Activated gamma-delta T cell treated with Interleukin-2 at 50 U/mL for 16 hours (primary cell): ENCODE data around the gene OR1L4.

Experiments used
- DNase-seq: peaks from one replicate; pipeline ENCODE4 v3.0.0-alpha.2; 2020

The OR1L4 gene

GRCh38 chr9:122723690-122724089, at the start of gene OR1L4:
Gene OR1L4 (plus strand): TSS chr9:122723990. CDS start chr9:122723990, 0 bp downstream.
- no peak for DNase-seq

GRCh38 chr9:122684851-122685250, 38.9 kb upstream of the OR1L4 start:
- no peak for DNase-seq

GRCh38 chr9:122695696-122696095, 28.1 kb upstream of the OR1L4 start:
- no peak for DNase-seq

- no peak for DNase-seq
These were observed 5.8 kb upstream of the OR1L4 start for GRCh38 chr9:122718038-122718437.

GRCh38 chr9:122719218-122719617, 4.6 kb upstream of the OR1L4 start:
- no peak for DNase-seq

GRCh38 chr9:122742003-122742402, 18.2 kb downstream of the OR1L4 start, which contains the start of gene OR1L6:
Gene OR1L6 (plus strand): TSS chr9:122742303. CDS start chr9:122749848, 7,545 bp downstream.
- DNase-seq: no peak

- DNase-seq: no peak
These were observed 31.0 kb downstream of the OR1L4 start for GRCh38 chr9:122754825-122755224.

- DNase-seq: no peak
These were observed 44.0 kb downstream of the OR1L4 start for GRCh38 chr9:122767817-122768216.
